CD4-positive, alpha-beta T cell treated with Interleukin-6 at 100 ng/mL for 8 hours (primary cell): Measurements from ENCODE around the gene TCOF1.
A peak's percentile ranks its signal among the peaks of the same experiment; 100 is the strongest.

Experiments
- DNase-seq: peaks from one replicate; pipeline ENCODE4 v3.0.0-alpha.2; 2020; ENCODE audit warnings: mixed read lengths, low spot score

TCOF1 gene

DNA sequence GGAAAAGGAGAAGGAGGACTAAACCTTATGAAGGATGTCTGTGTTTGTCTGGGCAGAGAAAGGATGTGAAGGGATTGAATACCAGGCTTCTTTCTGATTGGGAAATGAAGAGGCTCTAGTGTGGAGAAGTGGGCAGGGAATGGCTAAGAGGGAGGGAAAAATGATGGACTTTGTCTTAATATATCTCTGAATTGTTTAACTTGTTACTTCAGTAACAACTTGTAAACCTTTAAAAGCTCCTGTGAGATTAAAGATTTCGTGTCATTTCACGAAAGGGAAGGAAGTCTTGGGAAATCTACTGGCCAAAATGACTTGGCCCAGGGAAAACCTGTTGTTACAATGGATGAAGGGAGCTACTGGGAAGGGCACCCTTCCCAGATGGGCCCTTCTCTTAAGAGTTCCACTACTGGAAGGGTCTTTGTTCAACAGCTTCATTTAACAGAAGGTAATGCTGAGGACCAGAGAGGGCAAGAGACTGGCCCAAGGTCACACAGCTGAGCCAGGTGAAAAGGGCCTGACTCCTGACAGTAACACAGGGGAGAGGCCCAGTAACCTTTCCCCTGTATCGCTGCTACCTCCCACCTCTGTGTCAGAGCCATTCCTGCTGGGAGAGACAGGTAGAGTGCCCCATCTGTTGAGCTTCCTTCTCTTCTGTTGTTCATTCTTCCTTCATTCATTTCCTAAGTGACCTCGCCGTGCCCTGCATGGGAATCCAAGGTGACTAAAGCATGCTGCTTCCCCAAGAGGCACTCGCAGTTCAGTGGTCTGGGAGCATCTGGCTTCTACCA lies 5.1 kb upstream of the TCOF1 start:
- no peak for DNase-seq

- DNase-seq: no peak
These were observed 4.3 kb upstream of the TCOF1 start for GRCh38 chr5:150353032-150353675.

DNA sequence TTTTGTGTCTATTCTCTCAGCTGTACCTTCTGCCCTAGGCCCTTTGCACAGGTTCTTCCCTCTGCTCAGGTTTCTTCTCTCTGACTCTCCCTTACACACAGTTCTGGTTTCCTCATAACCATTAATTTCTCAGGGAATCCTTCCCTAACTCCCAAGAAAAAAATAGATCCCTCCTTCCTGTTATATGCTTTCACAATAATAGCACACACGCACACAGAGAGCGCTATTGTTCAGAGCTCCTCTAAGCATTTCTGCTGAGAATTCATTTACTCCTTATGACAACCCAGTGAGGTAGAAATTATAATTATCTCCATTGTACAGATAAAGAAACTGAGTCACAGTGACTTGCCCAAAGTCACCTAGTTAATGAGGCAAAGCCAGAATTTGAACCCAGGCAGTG lies 1.7 kb upstream of the TCOF1 start:
- DNase-seq: no peak

- no peak for DNase-seq
These were observed 762 bp upstream of the TCOF1 start for GRCh38 chr5:150356575-150357294.

- DNase-seq: no peak
These were observed 981 bp downstream of the TCOF1 start for GRCh38 chr5:150358261-150359095.

DNA sequence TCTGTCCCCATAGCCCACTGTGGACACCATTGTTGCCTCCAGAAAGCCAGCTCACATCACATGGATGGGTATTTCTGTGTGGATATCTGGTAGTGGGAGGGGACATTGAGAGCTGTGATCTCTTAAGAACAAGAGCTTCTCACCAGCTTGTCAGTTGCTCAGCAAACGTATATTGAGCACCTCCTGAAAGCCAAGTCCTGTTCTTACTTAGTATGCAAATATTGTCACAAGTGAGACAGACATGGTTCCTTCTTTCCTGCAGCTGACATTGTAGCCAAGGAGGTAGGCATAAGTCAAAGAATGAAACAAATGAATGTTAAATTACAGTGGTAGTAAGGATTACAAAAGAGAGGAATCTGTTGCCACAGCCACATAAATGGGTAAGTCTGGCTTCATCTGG lies 3.8 kb downstream of the TCOF1 start:
- DNase-seq: no peak

DNA sequence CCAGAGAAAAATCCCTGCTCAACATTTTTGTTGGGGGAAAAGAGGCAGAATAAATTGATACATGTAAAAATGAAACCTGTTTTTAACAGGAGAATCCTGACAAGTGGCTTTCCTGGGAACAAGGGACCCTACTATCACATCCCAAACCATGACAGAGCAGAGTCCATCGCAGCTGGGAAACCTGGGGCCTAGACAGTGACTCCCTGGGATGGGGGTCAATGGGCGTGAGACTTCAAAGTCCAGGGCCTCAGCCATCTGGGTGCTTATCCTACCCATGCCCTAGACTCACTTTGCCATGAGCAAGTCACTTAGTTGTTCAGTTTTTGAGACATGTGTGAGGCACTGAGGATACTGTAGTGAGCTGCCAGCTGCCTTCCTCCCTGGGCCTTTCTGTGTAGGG lies 5.7 kb downstream of the TCOF1 start:
- no peak for DNase-seq

GRCh38 chr5:150364004-150364403 lies 6.5 kb downstream of the TCOF1 start:
- DNase-seq: no peak

- DNase-seq: no peak
These were observed 11.0 kb downstream of the TCOF1 start for GRCh38 chr5:150368526-150368925.

- DNase-seq: no peak
These were observed 15.1 kb downstream of the TCOF1 start for GRCh38 chr5:150372639-150373038.

GRCh38 chr5:150374651-150375050 lies 17.2 kb downstream of the TCOF1 start:
- no peak for DNase-seq

DNA sequence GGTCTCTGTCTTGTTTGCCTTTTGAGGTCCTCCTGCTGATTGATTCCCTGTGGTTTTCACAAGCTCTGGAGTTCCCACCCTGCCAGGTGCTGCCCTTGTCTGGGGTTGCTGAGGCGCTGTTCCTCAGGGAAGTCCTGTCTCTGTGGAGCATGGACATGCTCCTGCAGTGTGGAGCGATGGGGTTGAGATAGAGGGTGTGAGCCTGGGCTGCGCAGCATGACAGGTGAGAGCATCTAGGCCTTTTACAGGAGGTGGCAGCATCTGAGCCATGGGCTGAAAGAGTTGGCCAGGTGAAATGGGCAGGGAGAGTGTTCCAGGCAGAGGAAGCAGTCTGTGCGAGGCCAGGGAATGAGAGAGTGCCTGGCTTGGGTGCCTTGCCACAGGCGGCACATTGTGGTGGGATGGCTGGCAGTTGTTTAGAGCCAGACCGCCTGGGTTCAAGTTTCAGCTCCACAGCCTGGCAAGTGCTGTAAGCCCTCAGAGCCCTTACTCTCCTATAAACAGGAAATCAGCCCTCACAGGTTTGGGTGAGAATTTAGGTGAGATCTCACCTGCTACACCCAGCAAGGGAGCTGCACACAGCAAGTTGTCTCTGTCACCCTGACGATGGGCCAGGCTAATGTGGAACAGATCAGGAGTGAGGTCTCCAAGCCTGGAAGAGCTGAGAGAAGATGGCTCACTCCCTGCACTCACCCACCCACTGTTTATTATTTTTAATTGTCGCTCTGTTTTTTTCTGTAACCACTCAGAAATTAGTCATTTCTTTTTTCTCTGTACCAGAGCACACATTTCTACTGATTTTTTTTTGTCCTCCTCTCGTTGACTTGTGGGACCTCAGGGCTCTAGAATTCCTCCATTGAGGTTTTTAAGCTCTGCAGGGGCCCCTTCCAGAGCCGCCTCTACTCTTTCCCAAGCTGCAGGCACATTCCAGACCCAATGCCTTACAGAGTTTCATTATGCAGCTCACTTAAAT lies 19.6 kb downstream of the TCOF1 start:
- peak; percentile 11 for DNase-seq

DNA sequence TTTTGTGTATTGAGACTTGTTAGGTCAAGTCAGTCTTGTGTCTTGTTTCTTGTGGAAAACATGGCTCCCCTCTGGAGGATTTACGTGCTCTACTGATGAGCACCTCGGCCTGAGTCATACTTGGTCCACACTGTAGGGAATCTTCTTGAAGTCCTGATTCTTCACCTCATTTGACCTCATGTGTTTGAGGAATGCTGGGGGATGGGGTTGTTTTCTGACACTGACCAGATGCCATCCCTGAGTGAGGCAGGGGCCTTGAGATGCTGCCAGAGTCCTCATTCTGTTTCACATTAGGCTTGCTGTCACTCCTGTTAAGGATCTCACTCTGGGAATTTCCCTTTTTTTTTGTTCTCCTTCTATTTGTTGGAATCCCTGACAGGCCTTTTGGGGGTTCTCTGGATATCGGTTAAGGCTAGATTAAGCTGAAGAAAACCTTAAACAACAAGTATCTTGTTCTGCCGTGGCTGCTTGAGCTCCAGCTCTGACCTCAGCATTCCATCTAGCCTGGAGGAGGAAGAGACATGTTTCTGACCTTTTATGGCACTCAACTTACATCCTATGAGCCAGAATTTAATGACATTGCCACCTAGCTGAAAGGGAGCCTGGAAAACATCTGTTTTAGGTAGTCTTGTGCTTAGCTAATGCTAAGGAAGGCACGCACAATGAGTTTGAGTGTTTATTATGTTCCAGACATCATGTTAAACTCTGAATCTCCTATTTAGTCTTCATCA lies 20.6 kb downstream of the TCOF1 start:
- DNase-seq: no peak

DNA sequence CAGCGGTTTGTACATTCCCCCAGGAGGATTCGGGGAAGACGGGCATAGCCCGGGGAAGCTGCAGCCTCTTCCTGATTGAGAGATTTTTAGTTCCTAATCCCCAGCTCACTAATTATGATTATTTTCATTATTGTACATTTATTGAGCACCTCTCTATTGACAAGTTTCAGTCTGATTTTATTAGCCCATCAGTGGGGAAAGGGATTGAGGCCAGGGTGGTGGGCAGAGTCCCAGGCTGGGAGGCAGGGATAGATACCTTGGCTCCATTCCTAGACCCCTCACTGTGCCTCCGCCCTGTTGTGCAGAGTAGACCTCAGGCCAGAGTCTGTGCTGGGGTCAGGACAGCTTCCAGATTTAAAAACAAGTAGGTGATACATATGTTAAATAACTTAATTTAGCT lies 27.2 kb downstream of the TCOF1 start:
- DNase-seq: no peak

- DNase-seq: no peak
These were observed 28.7 kb downstream of the TCOF1 start for GRCh38 chr5:150386024-150386855.

- DNase-seq: no peak
These were observed 32.2 kb downstream of the TCOF1 start for GRCh38 chr5:150389531-150390266.

DNA sequence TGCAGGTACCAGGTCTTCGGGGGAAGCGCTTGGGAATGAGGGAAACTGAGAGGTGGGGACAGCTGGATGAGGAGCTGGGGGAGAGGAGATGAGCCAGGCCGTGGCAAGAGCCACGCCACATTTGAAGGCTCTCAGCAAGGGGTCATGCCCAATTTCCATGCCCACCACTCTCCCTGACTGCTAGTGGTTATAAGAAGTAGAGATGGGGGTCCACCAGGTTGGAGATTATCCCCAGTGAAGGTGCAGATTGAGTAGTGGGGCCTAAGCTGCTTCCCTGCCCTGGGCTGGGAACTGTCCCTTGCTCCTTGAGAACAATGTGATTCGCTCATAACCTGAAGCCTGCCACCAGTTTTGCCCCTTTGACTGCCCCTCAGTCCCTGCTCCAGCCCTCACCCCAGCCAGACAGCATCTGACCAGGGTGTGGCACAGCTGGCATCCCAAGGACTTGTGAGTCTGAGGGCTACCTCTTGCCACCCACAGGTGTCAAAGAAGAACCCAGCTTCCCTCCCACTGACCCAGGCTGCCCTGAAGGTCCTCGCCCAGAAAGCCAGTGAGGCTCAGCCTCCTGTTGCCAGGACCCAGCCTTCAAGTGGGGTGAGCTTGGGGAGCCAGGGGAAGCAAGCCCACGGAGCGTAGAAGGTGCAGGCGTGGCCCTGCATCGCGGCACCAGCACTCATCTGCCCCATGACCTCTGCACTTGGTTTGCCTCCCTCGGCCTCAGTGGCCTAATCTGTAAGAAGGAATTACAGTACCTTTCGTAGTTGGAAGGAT lies 33.8 kb downstream of the TCOF1 start:
- no peak for DNase-seq

GRCh38 chr5:150391986-150392385 lies 34.5 kb downstream of the TCOF1 start:
- DNase-seq: no peak
